Activated CD4-positive, alpha-beta T cell treated with anti-CD3 and anti-CD28 coated beads for 24 hours (primary cell): Measurements from ENCODE around the gene COPS8.

Source experiments
- DNase-seq, 2 donors: peaks; one replicate each; pipeline ENCODE4 v3.0.0-alpha.2; 2020; ENCODE audit warnings: low read depth in 2 of 2

Gene COPS8

DNA sequence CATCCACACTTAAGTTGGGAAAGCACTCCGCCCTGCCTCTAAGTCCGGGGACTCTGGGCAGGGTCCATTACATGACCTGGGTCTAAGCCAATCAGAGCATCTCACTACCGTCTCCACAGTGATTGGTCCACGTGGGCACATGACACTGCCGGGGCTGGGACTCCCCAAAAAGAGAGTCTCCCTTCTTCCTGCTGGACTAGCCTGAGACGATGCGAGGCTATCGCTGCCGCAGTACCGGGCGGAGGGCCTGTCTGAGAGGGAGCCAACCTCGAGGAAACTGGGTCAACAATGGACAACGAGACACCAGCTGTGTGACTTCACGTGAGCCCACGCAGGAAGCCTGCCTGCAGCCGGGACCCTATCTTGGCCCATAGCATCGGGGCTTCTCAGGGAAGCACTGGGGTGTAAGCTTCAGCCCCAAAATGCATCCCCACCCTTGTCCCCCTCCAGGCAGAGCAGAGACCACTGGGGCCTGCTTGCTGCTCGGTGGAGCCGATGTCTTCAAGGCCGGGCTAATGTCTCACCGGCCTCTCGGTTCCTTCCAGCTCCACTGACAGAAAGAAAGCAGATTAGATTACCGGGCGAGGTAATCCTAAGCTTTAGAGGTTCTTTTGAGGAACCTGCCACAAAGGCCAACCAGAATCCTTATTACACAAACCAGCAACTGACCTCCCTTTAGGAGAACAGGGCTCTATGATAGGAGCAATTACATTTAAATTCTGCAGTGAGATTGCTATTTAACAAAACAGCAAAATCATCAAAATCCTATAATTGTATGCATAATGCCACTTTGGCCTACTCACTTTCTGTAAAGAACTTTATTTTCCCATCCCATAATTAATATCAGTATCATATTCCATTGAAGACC lies 21.3 kb upstream of the COPS8 start:
- DNase-seq: no peak

DNA sequence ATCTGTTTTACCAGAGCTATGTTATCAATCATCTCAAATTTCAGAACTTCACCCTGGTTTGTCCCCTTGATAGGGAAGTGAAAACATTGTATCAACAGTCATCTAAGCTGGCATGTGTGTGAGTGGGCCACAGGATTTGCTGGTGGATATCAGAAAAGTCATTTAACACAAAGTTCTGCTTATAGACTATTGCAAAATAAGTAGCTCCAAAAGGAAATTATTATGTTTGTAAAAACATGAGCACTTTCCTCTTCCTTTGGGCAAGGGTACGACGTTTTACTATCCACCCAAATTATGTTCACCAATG lies 20.7 kb upstream of the COPS8 start:
- no peak for DNase-seq

DNA sequence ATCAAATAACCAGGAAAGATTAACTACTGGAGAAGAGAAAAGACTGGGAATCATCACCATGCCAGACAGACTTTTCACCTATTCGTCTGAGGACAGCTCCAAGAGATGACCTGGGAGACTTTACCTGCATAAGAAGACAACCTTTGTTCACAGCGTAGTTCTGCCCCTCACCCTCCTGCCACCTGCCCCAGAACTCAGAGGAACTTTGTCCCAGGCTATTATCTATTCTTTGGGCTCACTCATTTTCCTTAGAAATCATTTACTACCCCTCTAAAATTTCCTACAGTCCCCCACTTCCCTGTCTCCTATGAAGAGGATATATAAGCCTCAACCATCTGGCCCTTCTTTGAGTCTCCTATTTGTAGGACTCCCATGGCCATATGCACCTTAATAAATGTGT lies 19.3 kb upstream of the COPS8 start:
- no peak for DNase-seq

DNA sequence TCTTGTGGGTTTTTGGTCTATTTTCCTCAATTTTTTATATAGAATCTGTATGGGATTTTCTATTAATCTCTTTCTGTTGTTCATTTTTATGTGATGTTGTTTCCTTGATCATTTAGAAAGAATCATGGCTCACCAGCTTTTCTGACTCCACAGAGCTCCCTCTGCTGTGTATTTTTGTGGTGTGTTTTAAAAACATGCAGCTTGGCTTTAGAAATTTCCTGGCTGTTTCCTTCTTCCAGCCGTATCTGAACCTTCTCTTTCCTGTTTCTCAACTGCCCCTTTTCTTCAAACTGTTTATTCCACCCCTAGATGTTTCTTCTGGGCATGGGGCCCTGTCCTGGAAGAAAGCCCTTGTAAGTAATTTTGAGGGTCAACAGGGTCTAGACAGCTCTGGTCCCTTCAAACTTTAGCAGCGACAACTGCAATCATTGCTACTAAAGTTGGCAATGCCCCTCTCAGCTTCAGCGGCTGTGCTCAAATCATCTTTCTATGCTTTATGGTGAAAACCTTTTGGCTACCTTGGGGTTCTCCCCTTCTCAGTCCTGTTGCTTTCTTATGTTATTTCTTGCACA lies 17.6 kb upstream of the COPS8 start:
- DNase-seq: no peak

DNA sequence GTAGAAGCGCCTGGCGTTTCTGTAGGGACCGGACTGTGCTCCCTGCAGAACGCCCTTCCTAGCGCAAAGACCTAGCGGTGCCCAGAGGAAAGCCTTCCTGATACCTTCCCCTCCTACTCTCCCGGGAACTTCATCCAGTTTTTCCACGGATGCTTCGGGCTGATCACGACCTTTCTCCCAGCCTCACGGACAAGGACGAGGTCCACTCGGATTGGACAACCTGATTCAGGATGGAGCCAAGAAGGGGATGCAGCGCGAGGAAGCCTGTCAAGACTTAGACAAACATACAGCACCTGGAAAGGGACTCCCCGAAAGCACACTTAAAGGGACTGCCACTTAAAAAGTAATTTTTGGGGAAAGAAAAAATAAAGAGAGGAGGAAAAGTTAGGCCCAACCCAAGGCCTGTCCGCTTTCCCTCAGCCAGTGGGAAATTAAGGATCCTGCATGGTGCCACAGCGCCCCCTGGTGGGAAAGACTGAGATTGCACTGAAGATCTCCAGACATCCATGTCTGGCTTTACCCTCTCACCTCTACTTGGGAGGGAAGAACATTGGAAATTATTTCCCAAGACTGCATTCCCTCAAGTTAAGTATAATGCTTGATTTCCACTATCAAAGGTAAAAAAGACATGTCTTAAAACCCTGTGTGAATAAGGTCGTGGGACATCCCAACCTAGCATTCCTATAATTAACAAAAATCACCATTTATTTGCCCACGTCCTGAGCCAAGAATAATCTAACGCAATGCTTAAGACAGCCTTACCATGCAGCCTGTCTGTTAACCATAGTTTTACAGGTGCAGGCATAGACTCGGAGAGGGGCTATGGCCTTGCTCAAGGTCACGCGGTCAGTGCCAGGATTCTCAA lies 13.4 kb upstream of the COPS8 start:
- DNase-seq: peak; percentile 66 to 67

DNA sequence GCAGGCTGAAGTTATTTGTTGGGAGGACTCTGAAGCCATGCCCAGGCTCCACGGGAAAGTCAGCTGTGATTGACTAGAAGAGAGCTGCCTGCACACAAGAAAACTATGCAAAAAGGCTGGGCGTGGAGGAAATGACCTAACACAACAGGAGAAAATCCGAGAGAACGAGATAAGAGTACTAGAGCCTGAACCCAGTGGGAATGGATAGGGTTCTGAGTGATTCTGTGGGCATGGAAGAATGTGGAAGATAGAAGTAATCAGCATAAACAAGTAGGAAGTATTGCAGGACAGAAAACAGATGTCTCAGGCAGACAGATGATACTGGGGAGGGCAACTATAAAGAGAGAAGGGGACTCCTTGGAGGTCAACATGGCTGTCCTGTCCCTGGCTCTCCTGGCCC lies 12.1 kb upstream of the COPS8 start:
- DNase-seq: no peak

DNA sequence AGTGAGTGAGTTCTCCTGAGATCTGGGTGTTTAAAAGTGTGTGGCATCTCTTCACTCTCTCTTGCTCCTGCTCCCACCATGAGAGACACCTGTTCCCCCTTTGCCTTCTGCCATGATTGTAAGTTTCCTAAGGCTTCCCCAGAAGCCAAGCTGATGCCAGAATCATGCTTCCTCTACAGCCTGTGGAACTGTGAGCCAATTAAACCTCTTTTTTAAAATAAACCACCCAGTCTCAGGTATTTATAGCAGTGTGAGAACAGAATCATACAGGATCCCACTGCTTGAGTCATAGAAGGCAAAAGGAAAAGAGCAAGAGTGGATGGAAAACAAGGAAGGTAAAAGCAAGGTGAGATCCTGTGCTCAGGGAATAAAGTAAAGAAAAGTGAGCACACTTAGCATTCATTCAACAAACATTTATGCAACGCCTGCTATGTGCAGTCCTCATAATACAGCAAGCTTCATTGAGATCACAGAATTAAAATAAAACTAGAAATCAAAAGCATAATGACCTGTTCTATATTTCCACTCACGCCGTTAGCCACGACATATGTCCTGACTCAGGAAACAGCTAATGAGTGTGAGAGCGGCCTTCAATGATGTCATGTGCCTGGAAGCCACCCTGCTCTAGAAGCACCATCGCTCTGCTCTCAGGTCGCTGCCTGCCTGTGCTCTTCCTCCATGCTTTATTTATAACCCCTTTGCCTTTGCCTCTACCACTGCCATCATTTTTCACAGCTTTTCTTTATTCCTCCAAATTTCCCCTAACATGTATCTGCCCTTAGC lies 11.3 kb upstream of the COPS8 start:
- no peak for DNase-seq

DNA sequence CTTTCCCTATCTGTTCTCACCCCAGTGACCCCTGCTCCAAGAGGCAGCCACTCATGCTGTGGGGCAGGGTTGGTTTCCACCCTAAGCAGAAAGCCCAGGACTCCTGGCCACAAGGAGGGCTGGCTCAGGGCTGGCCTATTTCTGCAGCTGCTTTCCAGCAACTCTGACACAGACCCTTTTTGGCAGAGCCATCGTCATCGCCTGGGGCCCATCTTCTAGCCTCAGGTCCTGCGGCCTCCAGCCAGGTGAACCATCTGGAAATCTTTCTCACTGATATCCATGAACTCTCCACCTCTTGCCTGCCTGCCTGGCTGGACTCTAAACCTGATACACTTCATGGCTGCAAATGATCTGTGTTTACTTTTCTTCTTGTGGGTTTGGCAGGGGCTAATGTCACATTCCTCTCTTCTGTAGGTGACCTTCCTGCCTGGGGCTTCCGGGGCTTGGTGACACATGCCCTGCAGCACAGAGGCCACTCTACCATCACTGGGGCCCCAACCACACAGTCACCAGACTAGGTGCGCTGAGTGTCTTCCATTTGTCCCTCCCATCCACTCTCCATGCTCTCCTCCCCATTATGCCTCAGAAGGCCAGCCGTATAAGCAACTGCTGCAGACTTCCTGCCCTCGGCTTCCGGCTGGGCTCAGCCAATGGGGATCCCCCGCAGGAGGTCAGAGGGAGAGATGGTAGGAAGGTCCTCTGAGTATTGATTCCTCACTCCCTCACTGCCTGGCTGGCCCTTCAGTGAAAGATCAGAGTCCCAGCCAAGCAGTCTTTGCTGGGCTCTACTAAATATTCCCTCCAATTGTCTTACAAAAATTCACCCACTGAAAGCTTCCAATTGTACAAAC lies 9.7 kb upstream of the COPS8 start:
- DNase-seq: no peak

DNA sequence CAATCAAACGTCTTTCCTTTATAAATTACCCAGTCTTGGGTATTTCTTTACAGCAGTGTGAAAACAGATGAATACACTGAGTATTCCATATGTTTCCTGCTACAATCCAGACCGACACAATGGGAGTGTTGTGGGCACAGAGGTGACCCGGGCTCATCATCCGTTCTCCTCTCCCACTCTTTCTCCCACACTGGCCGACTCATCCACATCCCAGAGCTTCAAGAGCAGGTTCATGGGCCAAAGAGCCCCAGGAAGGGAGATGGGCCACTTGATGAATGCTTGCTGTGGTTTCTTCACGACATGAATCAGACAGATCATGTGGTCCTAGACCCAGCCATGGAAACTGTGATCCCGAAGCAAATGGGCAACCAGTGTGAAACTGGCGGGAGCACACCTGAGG lies 4.1 kb upstream of the COPS8 start:
- no peak for DNase-seq

DNA sequence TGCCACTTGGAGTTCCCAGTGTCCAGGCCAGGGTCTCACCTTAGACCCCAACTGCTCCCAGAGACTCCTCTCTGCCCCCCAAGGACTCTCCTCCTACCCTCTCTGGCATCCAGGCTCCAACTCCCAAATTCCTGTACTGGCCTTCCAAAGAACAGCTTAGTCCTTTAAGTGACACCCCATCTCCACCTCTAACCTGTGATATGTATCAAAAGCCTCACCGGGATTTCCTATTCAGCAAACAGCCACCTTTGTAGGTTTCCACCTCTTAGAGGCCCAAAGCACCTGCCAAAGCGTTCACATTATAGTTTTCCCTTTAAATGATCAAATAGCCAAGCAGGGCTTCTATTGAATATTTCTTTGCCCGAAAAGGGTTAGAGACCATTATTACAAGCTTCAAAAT lies 2.7 kb upstream of the COPS8 start:
- DNase-seq: no peak

DNA sequence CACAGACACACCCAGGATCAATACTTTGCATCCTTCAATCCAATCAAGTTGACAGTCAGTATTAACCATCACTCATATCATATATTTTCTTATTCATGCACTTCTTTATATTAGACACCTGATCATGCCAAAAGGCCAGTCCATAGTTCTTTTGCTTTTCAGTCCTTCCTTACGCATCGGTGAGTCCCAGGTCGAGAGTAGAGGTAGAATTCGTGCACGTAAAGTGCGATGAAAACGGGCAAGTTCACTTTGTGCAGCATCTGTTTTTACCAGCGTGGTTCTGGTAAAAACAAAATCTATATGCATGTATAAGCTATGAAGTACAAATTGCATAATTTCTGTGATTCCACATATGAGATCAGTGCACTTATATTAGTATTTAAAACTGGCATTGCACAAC lies 1.2 kb upstream of the COPS8 start:
- DNase-seq: no peak

DNA sequence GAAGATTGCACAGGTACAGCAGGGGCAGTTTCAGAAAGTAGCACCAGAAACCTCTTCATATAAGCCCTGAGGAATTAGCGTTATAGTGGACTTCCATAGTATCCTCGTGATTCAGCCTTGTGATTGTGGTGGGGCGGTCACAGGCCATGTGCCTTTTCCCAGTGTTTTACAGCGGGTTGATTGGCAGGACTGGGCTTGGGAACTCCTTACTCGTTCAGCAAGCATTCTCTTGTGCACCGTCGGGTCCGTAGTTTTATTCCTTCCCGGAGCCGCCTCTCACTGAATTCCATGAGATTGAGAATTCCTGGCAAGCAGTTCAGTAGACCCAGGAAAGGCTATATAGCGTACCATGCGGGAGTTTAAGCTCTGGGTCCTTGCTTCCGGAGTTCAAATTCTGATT lies 5.2 kb downstream of the COPS8 start:
- no peak for DNase-seq

DNA sequence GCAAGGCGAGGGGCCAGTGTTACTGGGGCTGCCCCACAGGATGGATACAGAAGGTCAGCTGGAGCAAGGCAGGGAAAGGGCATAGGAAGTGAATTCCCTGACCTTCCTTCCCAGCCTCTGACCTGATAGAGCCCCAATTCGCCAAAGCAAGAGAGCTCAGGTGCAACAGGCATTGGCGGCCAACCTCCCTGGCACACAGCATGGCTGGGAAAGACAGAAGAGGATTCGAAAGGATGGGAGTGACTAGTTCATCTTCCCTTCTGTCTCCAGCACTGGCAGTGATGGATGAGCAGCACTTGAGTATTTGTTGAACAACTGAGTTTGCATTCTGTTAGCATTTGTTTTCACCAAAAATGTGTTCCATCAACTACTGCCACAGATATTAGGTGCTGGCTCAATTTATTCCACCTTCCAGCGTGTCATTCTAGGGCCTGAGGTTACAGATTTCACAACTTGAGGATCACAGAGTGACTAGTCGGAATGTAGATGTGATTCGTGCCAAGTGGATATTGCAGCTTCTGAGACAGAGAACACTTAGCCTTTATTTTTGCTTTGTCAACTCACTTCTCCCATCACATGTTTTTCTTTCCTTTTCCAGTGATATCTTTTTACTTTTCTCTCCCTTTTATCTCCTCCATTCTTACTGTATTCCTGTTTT lies 6.2 kb downstream of the COPS8 start:
- no peak for DNase-seq

DNA sequence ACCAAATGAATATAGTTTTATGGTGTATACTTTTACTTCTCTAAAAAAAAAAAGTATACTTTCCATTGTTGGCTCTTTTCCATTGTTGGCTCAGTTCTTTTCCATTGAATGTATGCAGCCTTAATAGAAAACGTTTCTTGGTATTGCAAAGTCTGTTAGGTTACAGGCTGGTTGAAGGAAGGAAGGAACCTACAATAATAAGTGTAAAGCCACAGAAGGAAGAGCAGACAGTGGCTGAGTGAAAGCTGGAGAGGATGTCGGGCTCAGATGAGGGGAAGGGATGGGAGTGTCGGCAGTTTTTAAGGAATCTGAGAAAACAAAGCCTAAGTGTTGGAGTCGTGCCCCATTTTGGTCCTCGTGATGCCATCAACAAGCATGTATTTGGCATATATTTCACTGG lies 6.8 kb downstream of the COPS8 start:
- DNase-seq: no peak

DNA sequence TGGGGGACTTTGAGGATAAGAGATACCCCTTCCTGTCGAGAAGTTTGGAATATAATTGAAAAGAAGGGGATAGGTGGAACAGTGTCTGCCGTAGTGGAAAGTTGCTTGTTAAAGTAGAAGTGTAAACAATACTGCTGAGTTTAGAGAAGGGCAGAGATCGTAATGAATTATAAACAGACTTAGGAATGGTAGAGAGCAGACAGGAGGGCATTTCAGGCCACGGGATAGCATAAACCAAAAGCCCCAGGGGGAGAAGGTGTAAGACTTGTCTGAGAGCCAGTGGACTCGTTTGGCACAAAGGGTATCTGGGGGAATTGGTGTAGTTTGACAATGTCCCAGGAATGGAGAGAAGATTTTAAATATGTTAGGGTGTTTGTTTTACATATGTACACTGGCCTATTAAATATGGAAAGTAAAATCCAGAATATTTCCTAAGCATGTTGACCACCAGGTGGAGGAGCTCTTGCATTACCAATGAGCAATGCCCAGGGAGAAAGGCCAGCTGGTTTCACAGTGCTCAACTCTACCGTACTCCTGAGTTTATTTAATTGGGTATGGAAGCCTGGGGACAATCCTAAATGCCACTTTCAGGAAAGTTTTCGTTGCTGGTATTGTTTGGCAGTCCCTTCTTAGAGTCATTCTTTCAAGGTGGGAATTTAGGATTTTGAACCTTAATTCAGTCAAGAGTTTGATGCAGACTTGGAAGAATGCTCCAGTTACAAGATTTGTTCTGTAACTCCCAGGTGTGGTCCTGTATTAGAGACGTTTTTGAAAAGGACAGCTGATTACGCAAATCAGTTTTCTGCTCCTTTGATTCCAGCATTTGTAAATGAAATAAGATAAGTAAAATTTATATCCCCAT lies 7.5 kb downstream of the COPS8 start:
- DNase-seq: no peak

DNA sequence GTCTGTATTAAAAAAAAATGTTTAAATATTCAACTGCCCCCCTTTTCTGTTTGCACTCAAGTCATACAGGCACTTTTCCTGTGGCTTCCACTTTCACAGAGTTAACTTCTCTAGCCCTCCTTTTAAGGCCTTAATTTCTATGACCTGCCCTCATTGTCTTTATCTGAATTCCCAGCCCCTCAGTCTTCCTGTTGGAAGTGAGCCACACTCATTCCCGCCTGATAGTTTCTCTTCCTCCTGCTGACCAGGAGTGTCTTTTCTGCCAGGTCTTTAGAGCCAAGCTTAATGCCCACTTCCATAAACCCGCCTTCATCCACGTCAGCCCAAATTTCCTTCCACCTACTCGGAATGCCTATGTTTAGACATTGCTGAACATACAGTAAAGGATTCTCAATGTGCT lies 10.5 kb downstream of the COPS8 start:
- no peak for DNase-seq

DNA sequence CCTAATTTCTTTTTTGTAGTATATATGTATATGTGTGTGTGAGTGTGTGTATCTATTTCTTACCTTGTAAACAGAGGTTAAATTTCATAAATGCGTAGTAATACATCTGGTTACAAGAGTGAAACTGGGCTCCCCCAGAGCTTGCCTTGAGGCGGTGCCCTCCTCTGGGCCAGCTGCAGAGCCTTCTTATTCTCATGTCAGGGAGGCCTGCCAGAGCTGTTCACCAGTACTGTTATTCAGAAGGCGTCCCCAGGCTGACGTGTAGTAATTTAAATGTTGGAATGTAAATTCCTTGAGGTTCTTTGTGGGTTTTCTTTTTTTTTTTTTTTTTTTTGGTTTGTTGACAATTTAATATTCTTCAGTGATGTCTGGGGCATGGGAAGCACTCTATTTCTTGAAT lies 11.2 kb downstream of the COPS8 start:
- no peak for DNase-seq

DNA sequence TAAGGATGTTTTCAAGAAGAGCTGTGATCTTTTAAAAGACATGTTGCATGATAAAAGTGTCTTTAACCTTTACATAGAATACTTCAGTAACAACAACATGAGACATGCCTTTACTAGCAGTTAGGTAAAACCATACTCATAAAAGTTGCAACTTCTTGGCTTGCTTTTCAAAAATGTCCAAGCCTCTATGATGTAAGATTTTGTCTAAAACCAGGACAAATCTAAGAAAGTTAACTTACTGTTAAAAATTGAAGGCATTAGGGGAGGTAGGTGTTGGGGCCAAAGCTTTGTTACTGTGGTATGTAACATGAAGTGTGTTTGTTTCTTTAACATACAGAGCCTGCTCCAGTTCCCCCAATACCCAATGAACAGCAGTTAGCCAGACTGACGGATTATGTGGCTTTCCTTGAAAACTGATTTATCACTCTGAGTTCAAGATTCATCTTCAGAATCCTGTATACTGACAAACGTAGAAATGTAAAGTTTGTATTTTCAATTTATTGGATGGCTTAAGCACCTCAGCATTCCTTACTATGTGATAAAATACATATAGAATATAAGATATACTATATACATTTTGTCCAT lies 11.7 kb downstream of the COPS8 start:
- no peak for DNase-seq
